ENCODE measurements around the gene CHST10.

CHST10 gene

GRCh38 chr2:100413571-100413970 lies 3.9 kb downstream of the CHST10 start:
- no peak for DNase-seq

- no peak for DNase-seq
These were observed 4.6 kb downstream of the CHST10 start for GRCh38 chr2:100412881-100413321.

GRCh38 chr2:100412466-100412865 lies 5.0 kb downstream of the CHST10 start:
- DNase-seq, result no peak

- DNase-seq, result no peak
These were observed 5.6 kb downstream of the CHST10 start for GRCh38 chr2:100411841-100412292.

GRCh38 chr2:100409975-100410647 lies 7.4 kb downstream of the CHST10 start:
- no peak for DNase-seq

DNA sequence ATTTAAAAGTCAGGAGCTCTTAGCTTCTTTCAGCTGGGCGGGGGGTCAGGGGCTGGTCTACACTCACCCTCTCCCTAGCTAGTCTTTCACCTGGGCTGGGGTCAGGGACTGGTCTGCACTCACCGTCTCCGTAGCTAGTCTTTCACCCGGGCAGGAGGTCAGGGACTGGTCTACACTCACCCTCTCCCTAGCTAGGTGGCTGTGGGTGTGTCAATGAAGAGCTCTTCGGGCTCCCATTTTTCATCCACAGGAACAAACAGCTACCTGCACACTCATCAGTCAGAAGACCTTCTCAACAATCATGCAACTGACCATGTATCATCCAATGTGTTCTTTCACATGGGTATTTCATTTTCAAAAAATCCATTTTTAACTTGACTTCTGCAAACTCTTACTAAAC lies 8.0 kb downstream of the CHST10 start:
- no peak for DNase-seq

- DNase-seq, result no peak
These were observed 8.5 kb downstream of the CHST10 start for GRCh38 chr2:100408941-100409340.

DNA sequence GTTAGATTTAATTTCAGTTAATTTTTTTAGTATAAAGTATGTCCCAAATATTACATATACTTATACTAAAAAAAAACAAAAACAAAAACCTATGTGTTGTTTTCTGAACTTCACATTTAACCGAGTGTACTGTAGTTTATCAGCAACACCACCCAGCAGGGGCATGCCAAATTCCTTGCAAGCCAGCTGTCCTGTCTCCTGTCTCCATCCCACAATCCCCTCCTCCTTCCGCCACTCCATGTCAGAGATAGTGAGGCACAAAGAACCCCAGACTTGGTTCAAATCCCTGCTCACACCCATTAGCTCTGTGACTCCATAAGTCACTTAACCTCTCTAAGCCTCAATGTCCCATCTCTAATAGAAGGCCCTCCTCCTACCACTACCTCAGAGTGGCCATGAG lies 9.4 kb downstream of the CHST10 start:
- no peak for DNase-seq

DNA sequence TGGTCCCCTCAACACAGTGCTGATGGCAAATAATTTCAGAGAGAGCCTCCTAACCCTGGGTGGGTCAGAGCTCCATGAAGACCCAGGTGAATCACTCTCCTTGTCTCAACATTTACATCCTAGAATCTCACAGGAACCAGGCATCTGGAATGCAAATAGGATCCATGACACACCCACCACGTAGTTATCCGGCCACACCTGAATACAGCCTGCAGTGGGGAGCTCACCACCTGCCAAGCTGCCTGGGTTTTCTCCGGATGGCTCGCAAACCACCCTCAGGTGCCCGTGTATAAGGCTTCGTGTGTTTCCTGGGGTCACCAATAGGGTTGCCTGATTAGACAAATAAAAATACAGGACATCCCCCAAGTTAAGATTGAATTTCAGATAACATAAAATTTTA lies 9.9 kb downstream of the CHST10 start:
- no peak for DNase-seq

- no peak for DNase-seq
These were observed 10.4 kb downstream of the CHST10 start for GRCh38 chr2:100407073-100407472.

DNA sequence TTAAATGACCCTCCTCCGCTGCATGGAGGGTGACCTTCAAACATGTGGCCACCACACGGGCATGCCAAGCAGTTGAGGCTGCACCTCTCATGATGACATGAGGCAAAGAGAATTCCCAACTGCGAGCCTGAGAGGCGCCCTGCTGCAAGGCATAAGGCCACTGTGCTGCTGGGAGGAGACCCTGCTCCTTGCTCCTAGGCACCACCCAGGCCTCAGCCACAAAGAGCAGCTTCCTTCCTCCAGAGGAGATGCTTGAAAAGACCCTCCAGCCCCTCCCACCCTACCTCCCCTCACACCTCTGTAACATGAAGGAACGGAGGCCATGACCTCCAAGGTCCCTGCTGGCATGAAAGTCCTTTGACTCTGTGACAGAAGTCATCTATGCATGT lies 11.4 kb downstream of the CHST10 start:
- DNase-seq, result no peak

GRCh38 chr2:100405403-100406119 lies 11.9 kb downstream of the CHST10 start:
- DNase-seq, result no peak

DNA sequence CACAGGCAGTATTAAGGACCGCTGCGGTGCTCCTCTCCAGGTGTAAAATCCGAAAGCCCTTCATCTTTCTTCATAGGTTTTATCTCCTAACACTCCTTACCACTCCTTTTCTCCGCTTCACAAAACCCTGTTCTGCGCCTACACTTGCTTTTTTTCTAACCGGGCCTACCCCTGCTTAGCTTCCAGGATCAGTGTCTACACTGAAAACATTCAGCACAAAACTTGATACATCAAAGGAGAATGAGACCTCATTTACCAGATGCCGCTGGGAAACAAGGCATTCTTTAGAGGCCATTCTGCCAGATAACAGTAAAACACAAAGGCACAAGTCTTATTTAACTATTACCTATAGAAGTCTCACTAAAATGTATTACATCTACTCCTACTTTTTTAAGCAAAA lies 13.1 kb downstream of the CHST10 start:
- no peak for DNase-seq

DNA sequence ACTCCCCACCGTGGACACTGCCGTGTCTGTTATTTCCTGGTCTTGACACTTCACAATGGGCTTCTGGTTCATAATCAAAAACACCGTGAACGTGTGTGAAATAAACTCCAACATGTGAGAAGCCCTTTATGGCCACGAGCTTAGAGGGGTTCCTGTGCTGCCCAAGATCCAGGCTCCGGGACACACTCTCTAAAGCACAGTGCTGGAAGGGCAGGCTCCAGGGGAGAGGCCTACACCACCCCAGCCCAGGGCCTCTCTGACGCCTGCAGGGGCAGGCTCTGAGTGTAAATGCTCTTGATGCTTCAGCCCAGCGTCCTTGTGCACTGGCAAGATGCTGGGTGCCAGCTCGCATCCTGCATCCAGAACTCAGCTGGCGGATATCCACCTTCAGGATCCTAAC lies 13.7 kb downstream of the CHST10 start:
- DNase-seq, result no peak

DNA sequence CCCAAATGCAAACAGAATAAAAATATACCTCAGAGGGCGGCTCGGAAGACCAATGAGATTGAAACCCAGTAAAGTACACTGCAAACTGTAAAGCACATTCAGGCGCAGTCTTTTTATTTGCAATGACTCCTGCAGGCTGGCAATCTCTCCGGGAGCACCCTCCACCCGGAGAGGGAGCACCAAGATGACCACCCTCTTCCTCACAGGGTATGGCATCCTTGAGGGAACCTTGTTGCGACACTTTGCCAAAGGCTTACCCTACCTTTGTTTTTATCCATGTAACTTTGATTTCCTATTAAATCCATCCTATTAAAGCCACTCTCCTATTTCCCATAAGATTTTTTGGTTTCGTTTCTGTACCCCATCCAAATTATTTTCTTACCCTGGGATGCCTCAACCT lies 16.2 kb downstream of the CHST10 start:
- DNase-seq, result no peak

GRCh38 chr2:100399714-100400113 lies 17.8 kb downstream of the CHST10 start:
- no peak for DNase-seq

DNA sequence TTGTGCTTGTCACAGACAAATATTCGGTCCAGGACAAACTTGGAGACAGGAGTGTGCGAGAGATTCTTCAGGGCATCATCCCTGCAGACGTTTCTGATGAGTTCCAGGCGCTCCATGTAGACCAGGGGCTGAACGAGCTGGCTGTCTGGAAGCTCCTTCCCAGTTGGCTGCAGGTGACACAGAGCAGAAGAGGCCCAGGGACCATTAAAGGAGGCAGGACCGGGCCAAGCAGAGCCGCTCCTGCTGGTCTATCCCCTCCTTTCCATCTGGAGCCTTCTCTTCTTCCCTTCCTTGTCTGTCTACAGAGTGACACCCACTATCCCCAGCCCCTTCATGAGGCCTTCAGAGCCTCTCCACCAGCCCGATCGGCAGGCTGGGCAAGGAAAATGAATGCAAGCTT lies 19.5 kb downstream of the CHST10 start:
- DNase-seq, result no peak

- DNase-seq, result no peak
These were observed 20.2 kb downstream of the CHST10 start for GRCh38 chr2:100397118-100397860.

GRCh38 chr2:100396483-100396882 lies 21.0 kb downstream of the CHST10 start:
- DNase-seq, result no peak

DNA sequence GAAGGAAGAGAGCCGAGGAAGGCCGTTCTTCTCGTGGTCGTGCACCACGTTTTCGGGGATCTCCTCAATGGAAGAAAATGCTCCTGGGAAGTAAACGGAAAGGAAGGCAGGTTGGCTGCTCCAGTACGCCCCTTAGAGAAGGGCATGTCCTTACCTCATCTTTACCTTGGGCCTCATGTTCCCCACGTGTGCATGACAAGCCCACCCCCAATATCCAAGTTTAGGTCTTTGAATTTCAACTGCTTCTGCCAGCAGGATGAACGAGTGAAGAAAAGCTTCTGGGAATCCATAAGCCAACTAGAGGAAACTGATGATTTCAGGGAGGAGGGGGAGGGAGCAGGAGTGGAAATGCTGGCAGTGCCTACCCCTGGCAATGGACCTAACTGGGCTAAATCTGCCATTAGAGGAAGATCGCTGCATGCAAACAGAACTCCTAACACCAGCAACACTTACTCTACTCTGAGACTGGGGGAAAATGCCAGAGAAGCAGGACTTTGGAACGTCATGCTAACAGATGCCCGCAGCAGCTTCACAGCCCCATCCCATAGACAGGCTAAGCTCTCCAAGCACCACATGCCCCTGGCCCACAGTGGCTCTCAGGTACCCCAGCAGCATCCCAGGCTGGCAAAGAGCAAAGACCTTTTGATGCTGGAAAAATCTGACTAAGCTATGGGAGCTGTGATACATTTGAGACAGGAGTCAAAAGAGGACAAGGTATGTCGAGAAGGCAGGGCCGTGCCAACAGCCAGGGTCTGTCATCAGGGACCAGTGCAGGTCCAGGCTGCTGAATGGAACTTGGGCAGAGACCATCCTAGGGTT lies 21.7 kb downstream of the CHST10 start:
- no peak for DNase-seq

DNA sequence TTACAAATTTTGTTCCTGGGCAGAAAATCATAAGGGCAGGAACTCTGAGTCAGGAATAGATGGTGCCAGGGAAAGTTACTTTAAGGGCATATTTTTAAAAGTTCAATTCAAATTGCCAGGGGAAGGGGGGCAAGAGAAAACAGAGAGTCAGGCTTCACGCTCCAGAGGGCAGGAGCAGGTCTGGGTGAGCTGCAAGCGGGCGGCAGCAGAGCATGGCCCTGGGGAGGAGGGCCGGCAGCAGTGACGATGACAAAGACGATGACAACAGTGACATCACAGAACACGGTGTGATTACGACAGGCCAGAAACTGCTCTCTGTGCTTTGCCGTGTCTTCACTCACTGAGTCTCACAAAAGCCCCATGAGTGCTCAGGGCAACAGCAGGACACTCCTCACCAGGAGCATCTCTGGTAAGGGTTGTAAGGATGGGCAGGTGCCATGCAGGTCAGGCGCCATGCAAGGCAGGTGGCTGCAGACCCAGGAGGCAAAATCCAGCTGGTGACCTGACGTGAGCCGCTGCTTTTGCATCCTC lies 23.3 kb downstream of the CHST10 start:
- no peak for DNase-seq

DNA sequence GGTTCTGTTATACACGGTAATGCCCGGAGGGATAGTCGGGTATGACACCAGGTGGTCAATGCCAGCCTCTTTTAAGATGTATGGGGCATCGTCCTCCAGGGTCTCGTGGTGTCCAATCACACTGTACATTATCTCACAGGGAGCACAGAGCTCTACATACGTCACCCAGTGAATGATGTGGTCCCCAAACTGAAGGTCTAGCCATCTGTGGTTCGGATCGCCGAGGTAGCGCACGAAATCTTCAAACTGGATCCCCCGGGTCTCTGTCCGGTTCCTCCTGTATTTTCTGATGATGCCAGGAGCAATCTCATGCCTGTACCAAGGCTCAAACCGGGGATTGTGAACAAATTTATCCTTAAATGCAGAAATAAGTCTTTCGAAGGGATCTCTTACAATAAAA lies 24.1 kb downstream of the CHST10 start:
- no peak for DNase-seq

GRCh38 chr2:100392715-100393114 lies 24.8 kb downstream of the CHST10 start:
- DNase-seq, result no peak

Data from NCI-H1092 (cell line).